Measurements from ENCODE around the gene AHNAK2.

Gene AHNAK2

DNA sequence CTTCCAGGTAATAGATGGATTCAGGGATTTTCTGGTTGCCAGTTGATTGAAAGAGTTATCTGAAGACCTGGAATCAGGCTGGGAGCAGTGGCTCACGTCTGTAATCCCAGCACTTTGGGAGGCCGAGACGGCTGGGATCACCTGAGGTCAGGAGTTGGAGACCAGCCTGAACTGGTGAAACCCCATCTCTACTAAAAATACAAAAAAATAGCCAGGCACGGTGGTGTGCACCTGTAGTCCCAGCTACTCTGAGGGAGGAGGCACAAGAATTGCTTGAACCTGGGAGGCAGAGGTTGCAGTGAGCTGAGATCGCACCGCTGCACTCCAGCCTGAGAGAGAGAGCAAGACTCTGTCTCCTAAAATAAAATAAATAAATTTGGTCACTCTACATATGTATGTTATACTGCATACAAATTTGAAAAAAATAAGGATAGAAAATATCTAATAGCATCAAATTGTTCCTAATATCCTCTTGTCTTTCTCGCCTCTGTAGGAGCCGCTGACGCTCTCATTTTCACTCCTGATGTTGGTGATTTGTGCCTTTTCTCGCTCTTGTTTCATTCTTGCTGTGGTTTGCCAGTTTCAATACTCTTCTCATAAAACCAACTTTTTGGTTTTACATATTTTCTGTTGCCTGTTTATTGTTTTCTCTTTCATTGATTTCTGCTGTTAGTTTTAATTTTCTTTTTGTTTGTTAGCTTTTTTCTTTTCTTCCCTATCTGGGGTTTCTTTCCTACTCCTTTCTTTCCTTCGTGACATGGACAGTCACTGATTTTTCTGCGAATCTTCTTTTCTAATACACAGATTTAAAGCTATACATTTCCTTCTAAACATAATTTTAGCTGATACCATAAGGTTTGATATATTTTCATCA lies 77.3 kb downstream of the AHNAK2 start:
- peak; percentile 39 for DNase-seq (ENCODE audit: low spot score)
- in situ Hi-C loops (cut with MboI; ENCODE audit: low pct_unique_long_range_greater_than_20kb, low sequenced_read_pairs, unreplicated experiment) = no loop called here
- TF ChIP-seq, protein P1, sequence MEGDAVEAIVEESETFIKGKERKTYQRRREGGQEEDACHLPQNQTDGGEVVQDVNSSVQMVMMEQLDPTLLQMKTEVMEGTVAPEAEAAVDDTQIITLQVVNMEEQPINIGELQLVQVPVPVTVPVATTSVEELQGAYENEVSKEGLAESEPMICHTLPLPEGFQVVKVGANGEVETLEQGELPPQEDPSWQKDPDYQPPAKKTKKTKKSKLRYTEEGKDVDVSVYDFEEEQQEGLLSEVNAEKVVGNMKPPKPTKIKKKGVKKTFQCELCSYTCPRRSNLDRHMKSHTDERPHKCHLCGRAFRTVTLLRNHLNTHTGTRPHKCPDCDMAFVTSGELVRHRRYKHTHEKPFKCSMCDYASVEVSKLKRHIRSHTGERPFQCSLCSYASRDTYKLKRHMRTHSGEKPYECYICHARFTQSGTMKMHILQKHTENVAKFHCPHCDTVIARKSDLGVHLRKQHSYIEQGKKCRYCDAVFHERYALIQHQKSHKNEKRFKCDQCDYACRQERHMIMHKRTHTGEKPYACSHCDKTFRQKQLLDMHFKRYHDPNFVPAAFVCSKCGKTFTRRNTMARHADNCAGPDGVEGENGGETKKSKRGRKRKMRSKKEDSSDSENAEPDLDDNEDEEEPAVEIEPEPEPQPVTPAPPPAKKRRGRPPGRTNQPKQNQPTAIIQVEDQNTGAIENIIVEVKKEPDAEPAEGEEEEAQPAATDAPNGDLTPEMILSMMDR (IDR thresholded peaks at IDR 0.05; ENCODE audit: extremely low read depth, insufficient read depth, missing control alignments) = no peak

DNA sequence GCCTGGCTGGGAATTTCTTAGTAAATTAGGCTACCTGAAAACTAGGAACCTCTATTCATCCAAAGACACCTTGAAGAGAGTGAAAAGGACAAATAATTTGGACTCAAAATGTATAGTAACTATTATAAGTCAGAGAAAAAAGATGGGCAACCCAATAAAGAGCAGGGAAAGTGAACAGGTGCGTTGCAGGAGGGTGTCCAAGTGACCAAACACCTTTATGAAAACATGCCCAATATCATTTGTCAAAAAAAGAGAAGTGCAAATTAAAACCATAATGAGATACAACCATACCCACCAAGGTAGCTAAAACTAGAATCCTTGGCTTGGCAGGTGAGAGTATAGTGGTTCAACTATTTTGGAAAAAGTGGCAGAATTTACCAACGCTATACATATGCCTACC lies 78.4 kb downstream of the AHNAK2 start:
- TF ChIP-seq, protein P1 (IDR thresholded peaks at IDR 0.05; ENCODE audit: extremely low read depth, insufficient read depth, missing control alignments) = no peak
- no peak for DNase-seq (ENCODE audit: low spot score)
- in situ Hi-C loops (cut with MboI; ENCODE audit: low pct_unique_long_range_greater_than_20kb, low sequenced_read_pairs, unreplicated experiment) = no loop called here

DNA sequence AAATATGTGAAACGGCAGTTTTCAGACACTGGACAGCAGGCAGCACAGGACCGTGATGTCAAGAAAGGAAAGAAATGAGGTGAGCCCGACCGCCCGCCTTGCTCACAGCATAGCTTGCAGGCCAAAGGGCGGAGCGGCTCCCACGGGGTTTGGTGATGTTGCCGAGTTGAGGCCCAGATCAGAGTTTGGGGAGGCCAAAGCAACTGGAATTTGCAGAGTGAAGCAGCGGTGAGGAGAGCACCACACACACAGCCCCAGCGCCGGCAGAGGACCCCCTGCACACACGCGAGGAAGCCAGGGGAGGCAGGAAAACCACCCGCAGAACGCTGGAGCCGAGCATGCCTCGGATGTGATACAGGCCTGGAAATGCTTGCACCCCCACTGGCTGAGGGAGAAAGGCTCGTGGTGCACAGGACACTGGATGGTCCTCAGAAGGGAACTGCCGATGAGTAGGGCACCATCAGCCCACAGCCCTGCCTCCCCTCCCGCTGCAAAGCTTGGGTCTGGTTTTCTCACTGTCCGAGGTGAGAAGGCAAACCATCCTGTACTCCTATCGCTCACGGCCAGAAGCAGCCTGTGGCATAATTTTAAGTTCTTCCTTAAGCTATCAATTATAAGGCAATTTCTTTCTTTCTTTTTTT lies 79.2 kb downstream of the AHNAK2 start:
- no peak for DNase-seq (ENCODE audit: low spot score)
- in situ Hi-C loops (cut with MboI; ENCODE audit: low pct_unique_long_range_greater_than_20kb, low sequenced_read_pairs, unreplicated experiment) = no loop called here

DNA sequence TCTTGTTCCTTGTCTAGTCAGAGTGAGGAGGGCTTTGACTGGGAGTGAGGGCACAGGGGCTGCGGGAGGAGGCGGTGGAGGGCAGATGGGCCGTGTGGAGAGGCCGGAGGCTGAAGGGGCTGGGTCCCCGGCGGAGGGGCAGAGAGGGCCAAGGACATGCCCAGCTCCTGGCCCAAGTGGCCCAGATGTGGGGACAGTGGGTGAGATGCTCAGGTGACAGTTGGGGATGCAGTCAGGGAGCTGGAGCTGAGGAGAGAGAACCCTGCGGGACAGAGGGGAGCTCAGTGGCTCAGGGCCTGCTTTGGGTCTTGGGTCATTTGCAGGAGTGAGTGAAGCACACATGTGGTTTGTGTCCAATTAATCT lies 80.0 kb downstream of the AHNAK2 start:
- TF ChIP-seq, protein P1 (IDR thresholded peaks at IDR 0.05; ENCODE audit: extremely low read depth, insufficient read depth, missing control alignments) = no peak
- DNase-seq (ENCODE audit: low spot score) = peak; percentile 20
- in situ Hi-C loops (cut with MboI; ENCODE audit: low pct_unique_long_range_greater_than_20kb, low sequenced_read_pairs, unreplicated experiment) = no loop called here

More for the DNA sequence above, 79.2 kb downstream of the AHNAK2 start:
- TF ChIP-seq, protein P1 (IDR thresholded peaks at IDR 0.05; ENCODE audit: extremely low read depth, insufficient read depth, missing control alignments) = no peak

DNA sequence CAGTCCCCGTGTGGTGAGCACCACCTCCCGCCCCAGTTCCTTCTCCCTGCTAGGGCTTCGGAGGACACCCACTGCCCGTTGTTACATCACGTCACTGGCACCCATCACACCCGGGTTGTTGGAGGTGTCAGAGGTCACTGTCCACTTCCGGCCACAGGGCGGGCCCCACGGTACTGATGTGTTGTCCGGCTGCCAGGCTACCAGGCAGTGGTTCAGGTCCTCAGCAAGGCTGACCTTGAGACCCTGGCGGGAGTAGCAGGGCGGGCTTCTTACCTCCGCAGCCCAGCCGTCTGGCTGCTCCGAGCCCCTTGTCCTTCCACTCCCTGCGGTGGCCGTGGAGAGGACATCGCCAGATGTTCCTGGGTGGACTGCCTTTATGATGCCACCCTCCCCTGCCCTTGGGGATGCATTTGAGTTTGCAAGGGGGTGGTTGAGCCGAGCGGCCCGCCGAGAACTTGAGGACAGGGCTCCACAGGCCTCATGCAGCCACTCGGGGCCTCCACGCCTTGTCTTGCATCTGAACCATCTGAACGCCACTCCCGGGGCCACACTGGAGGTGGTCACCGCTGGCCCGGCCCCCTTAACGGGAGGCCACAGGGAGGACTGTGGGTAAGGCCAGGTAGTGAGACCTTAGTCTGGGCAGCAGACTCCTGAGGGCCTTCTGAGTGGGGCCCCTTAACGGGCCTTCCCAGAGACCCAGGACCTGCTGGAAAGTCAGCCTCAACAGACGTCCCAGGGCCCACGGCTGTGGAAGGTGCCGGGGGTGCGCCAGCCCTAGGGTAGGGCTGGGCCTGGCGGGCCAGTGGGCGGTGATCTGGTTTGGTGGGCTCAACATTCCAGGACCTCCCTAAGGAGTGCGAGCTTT lies 80.6 kb downstream of the AHNAK2 start:
- in situ Hi-C loops (cut with MboI; ENCODE audit: low pct_unique_long_range_greater_than_20kb, low sequenced_read_pairs, unreplicated experiment) = no loop called here
- peak; percentile 18 for DNase-seq (ENCODE audit: low spot score)

More for the DNA sequence above, 80.6 kb downstream of the AHNAK2 start:
- TF ChIP-seq, protein P1 (IDR thresholded peaks at IDR 0.05; ENCODE audit: extremely low read depth, insufficient read depth, missing control alignments) = no peak

Data from GM13977 (cell line).